GM19239 (cell line): Measurements from ENCODE around the gene OR6B3.
"Not testable (repeated sequence)": the region's sequence is repeated elsewhere in the genome, so short reads cannot be mapped to it uniquely, and the experiment has no call there.

Experiments used
- DNase-seq: peaks from one replicate; pipeline ENCODE4 v3.0.0; 2011; ENCODE audit warnings: low spot score; ENCODE audit not compliant: insufficient read length
- FAIRE-seq: peaks from 2 replicates; lab custom pipeline; 2011; peaks lifted over from hg19 to GRCh38; lab: Jason Lieb, UNC

Gene OR6B3

GRCh38 chr2:240045098-240045497, 8.2 kb downstream of the OR6B3 start:
- DNase-seq (no peak), FAIRE-seq (no peak)

GRCh38 chr2:240044096-240044495, 9.2 kb downstream of the OR6B3 start:
- FAIRE-seq = not testable (repeated sequence)

GRCh38 chr2:240043279-240043989, 9.9 kb downstream of the OR6B3 start:
- DNase-seq = no peak
- FAIRE-seq = no peak

More at GRCh38 chr2:240044096-240044495, 9.2 kb downstream of the OR6B3 start:
- not testable (repeated sequence) for DNase-seq

- FAIRE-seq (no peak), DNase-seq (no peak)
These were observed 10.6 kb downstream of the OR6B3 start for GRCh38 chr2:240042740-240043139.

GRCh38 chr2:240041363-240041762, 12.0 kb downstream of the OR6B3 start:
- no peak for FAIRE-seq

GRCh38 chr2:240037358-240037757, 16.0 kb downstream of the OR6B3 start:
- DNase-seq (no peak), FAIRE-seq (no peak)

More at GRCh38 chr2:240041363-240041762, 12.0 kb downstream of the OR6B3 start:
- DNase-seq = no peak

- DNase-seq (no peak), FAIRE-seq (no peak)
These were observed 20.0 kb downstream of the OR6B3 start for GRCh38 chr2:240033330-240033678.

GRCh38 chr2:240032406-240033329, 20.7 kb downstream of the OR6B3 start:
- no peak for FAIRE-seq
- no peak for DNase-seq

GRCh38 chr2:240030379-240031094, 22.8 kb downstream of the OR6B3 start, which contains the start of gene OR6B2:
OR6B2 (minus strand) TSS chr2:240030429; CDS start chr2:240030429, 0 bp downstream.
- no peak for FAIRE-seq
- DNase-seq = no peak

- FAIRE-seq (no peak), DNase-seq (no peak)
These were observed 28.6 kb downstream of the OR6B3 start for GRCh38 chr2:240024766-240025165.

- FAIRE-seq (no peak), DNase-seq (no peak)
These were observed 29.5 kb downstream of the OR6B3 start for GRCh38 chr2:240023792-240024191.

- FAIRE-seq (peak; percentile 11), DNase-seq (peak; percentile 69)
These were observed 31.7 kb downstream of the OR6B3 start for GRCh38 chr2:240021488-240022104.

- no peak for FAIRE-seq
These were observed 35.1 kb downstream of the OR6B3 start for GRCh38 chr2:240018071-240018750.

GRCh38 chr2:240014327-240014726, 39.0 kb downstream of the OR6B3 start:
- FAIRE-seq (no peak), DNase-seq (no peak)

More at GRCh38 chr2:240018071-240018750, 35.1 kb downstream of the OR6B3 start:
- no peak for DNase-seq

GRCh38 chr2:240013343-240013742, 40.0 kb downstream of the OR6B3 start:
- no peak for FAIRE-seq
- no peak for DNase-seq

- no peak for FAIRE-seq
- DNase-seq = no peak
These were observed 50.3 kb downstream of the OR6B3 start for GRCh38 chr2:240002983-240003382.

- no peak for DNase-seq
- FAIRE-seq = no peak
These were observed 52.6 kb downstream of the OR6B3 start for GRCh38 chr2:240000671-240001070.

GRCh38 chr2:239997686-239998409, 55.5 kb downstream of the OR6B3 start:
- no peak for FAIRE-seq
- no peak for DNase-seq
